HG02884 (cell line): ENCODE results near the gene PLPP2.
"Not testable (repeated sequence)": the region's sequence is repeated elsewhere in the genome, so short reads cannot be mapped to it uniquely, and the experiment has no call there.

ENCODE experiments used
- ATAC-seq: cut with Tn5 transposase; IDR thresholded peaks from one replicate; pipeline ENCODE4 v1.9.1; 2021; ENCODE audit warnings: mild to moderate bottlenecking, moderate library complexity; ENCODE audit not compliant: unreplicated experiment

Gene PLPP2

GRCh38 chr19:275000-275399, 16.2 kb downstream of the PLPP2 start:
- no peak for ATAC-seq

- ATAC-seq: no peak
These were observed 17.8 kb downstream of the PLPP2 start for GRCh38 chr19:273393-273792.

GRCh38 chr19:271856-272255, 19.3 kb downstream of the PLPP2 start:
- no peak for ATAC-seq

GRCh38 chr19:270766-271318, 20.4 kb downstream of the PLPP2 start:
- ATAC-seq: not testable (repeated sequence)

- ATAC-seq: no peak
These were observed 22.0 kb downstream of the PLPP2 start for GRCh38 chr19:269241-269640.

GRCh38 chr19:262125-262524, 29.1 kb downstream of the PLPP2 start:
- ATAC-seq: no peak

- not testable (repeated sequence) for ATAC-seq
These were observed 34.4 kb downstream of the PLPP2 start for GRCh38 chr19:256804-257203.

GRCh38 chr19:252421-253186, 38.6 kb downstream of the PLPP2 start:
- not testable (repeated sequence) for ATAC-seq

- ATAC-seq: no peak
These were observed 44.7 kb downstream of the PLPP2 start for GRCh38 chr19:246551-246950.

- ATAC-seq: not testable (repeated sequence)
These were observed 45.3 kb downstream of the PLPP2 start for GRCh38 chr19:245900-246299.

- ATAC-seq: no peak
These were observed 45.7 kb downstream of the PLPP2 start for GRCh38 chr19:245457-245856.
